ENCODE measurements around the gene TIGAR. TPM values are rescaled to one million over a fixed set of nuclear protein-coding genes. Genes with fewer than 3 reads are reported as not detected.
A peak's percentile ranks its signal among the peaks of the same experiment; 100 is the strongest.

Gene TIGAR, protein sequence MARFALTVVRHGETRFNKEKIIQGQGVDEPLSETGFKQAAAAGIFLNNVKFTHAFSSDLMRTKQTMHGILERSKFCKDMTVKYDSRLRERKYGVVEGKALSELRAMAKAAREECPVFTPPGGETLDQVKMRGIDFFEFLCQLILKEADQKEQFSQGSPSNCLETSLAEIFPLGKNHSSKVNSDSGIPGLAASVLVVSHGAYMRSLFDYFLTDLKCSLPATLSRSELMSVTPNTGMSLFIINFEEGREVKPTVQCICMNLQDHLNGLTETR
- total RNA-seq (2014; rRNA removed; shearing (Covaris generic)) (6.7 and 9.3 TPM in 2 replicates), polyA plus RNA-seq (2016; fragmentation: Nextera tagmentation; extraction: Ambion mirVana) (23.6 and 24.6 TPM in 2 replicates)

DNA sequence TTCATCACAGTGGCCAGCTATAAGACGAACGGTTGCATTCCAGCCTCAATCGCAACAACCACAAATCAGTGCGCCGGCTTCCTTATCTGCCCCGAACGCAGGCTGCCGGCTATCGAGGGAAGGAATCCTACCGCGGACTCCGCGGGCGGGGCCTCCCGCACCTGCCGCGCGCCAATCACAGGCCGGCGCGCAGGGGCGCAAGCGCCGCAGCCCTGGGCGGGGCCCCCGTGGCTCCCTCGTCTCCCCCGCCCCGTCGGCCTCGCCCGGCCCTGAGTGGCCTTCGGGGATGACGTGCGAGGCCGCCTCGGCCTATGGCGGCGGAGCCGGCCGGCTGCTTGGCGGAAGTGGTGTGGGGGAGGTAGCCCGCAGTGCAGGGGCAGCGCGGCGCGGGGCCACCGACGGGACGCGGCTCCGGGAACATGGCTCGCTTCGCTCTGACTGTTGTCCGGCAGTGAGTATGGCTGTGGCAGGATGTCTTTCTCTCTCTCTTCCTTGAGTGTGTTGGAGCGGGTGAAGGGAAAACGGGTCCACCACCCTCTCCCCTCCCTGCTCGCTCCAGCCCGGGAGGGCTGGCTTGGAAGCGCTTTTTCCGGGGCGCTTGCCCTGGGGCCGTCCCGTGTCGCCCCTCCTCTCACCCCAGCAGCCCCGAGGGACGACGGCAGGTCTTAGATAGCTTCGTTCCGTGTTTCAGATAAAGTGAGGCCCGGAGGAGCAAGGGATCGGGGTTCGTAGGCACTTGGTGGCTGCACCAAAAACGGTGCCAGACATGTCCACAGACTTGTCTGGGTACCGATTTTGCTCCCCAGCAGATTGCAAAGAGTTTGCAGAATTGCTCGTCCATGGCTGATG, at the start of gene TIGAR:
Gene TIGAR, plus strand, starts transcription at position 361 of the 849 bp plus-strand sequence. Its CDS starts 59 bp downstream, at position 420.
- Histone ChIP-seq H3K9me2 (ENCODE audit: insufficient read depth) (no peaks in the 10 kb centered on the region), H3K9ac (peak within 1 kb of the TSS; percentile 85), H3F3A (ENCODE audit: insufficient read depth) (0 out of 2 replicates have a peak, but pooled peaks cover 3% of the 10 kb centered on the region), H3K4me3 (peak within 1 kb of the TSS; percentile 89), H3K27ac (peak within 1 kb of the TSS; percentile 68), H4K20me1 (ENCODE audit: insufficient read depth) (no peaks in the 10 kb centered on the region), H3K27me3 (replicated peaks; ENCODE audit: insufficient read depth) (no peaks in the 10 kb centered on the region), H3K4me1 (ENCODE audit: insufficient read depth) (peaks cover 11% of the 10 kb centered on the region), H3K4me2 (ENCODE audit: unreplicated experiment) (peak within 1 kb of the TSS; percentile 79), H3K36me3 (ENCODE audit: low read depth) (no peaks in the 10 kb centered on the region), H3K9me3 (ENCODE audit: low read depth) (no peaks in the 10 kb centered on the region), H2AFZ (peak within 1 kb of the TSS; percentile 96), H3K79me2 (ENCODE audit: insufficient read depth) (peaks cover 46% of the 10 kb centered on the region)
- WGBS, 2 experiments (ENCODE audit: low coverage in 1 of 2, low lambda C conversion rate in 2 of 2, missing lambda C conversion rate in 2 of 2) = 1% methylated on average over 72 to 73 of the region's 76 CpGs
- in situ Hi-C loops (cut with MboI) = no loop called here
- peak; percentile 99 for DNase-seq
- TF ChIP-seq EZH2phosphoT487 (IDR thresholded peaks at IDR 0.05; ENCODE audit: insufficient read depth, low read depth) = no peak
- no peak for TF ChIP-seq EZH2 (IDR thresholded peaks at IDR 0.05; ENCODE audit: insufficient read depth, poor library complexity, severe bottlenecking)

- H3K36me3 ChIP-seq (ENCODE audit: low read depth) = no peaks in the 10 kb centered on the region
- peak; percentile 39 for DNase-seq
- in situ Hi-C loops (cut with MboI) = loop anchor here (10.0 kb wide), 1 partner anchor 377 kb away; no protein-coding TSS in a partner anchor
- H3K4me2 ChIP-seq (ENCODE audit: unreplicated experiment) = peak overlapping the region; percentile 41
- no peaks in the 10 kb centered on the region for H4K20me1 ChIP-seq (ENCODE audit: insufficient read depth)
- no peaks in the 10 kb centered on the region for H3F3A ChIP-seq (ENCODE audit: insufficient read depth)
- no peaks in the 10 kb centered on the region for H3K9me2 ChIP-seq (ENCODE audit: insufficient read depth)
- no peak overlapping the region for H3K27ac ChIP-seq
- peak; percentile 42 for TF ChIP-seq EZH2phosphoT487 (IDR thresholded peaks at IDR 0.05; ENCODE audit: insufficient read depth, low read depth)
- TF ChIP-seq EZH2 (IDR thresholded peaks at IDR 0.05; ENCODE audit: insufficient read depth, poor library complexity, severe bottlenecking) = peak; percentile 89
- H3K27me3 ChIP-seq (replicated peaks; ENCODE audit: insufficient read depth) = peaks cover 89% of the 10 kb centered on the region
- H3K79me2 ChIP-seq (ENCODE audit: insufficient read depth) = no peaks in the 10 kb centered on the region
- peak overlapping the region; percentile 12; the same call in 1 of the 2 replicates for H2AFZ ChIP-seq
- no peaks in the 10 kb centered on the region for H3K9me3 ChIP-seq (ENCODE audit: low read depth)
- WGBS, 2 experiments (ENCODE audit: low coverage in 1 of 2, low lambda C conversion rate in 2 of 2, missing lambda C conversion rate in 2 of 2) = 0 to 2% methylated on average over 17 to 43 of the region's 43 CpGs
- no peaks in the 10 kb centered on the region for H3K4me1 ChIP-seq (ENCODE audit: insufficient read depth)
- no peak overlapping the region for H3K9ac ChIP-seq
- peak overlapping the region; percentile 50 for H3K4me3 ChIP-seq
These were observed 49.1 kb upstream of the TIGAR start for GRCh38 chr12:4271717-4272423.

DNA sequence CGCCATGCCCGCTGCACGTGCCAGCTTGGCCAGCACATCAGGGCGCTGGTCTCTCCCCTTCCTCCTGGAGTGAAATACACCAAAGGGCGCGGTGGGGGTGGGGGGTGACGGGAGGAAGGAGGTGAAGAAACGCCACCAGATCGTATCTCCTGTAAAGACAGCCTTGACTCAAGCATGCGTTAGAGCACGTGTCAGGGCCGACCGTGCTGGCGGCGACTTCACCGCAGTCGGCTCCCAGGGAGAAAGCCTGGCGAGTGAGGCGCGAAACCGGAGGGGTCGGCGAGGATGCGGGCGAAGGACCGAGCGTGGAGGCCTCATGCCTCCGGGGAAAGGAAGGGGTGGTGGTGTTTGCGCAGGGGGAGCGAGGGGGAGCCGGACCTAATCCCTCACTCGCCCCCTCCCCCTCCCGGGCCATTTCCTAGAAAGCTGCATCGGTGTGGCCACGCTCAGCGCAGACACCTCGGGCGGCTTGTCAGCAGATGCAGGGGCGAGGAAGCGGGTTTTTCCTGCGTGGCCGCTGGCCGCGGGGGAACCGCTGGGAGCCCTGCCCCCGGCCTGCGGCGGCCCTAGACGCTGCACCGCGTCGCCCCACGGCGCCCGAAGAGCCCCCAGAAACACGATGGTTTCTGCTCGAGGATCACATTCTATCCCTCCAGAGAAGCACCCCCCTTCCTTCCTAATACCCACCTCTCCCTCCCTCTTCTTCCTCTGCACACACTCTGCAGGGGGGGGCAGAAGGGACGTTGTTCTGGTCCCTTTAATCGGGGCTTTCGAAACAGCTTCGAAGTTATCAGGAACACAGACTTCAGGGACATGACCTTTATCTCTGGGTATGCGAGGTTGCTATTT, 48.4 kb upstream of the TIGAR start:
- H3K9ac ChIP-seq = no peak overlapping the region
- H3K27me3 ChIP-seq (replicated peaks; ENCODE audit: insufficient read depth) = peaks cover 82% of the 10 kb centered on the region
- H4K20me1 ChIP-seq (ENCODE audit: insufficient read depth) = no peaks in the 10 kb centered on the region
- H3K9me3 ChIP-seq (ENCODE audit: low read depth) = no peaks in the 10 kb centered on the region
- no peaks in the 10 kb centered on the region for H3K79me2 ChIP-seq (ENCODE audit: insufficient read depth)
- peak; percentile 43 for DNase-seq
- H3K36me3 ChIP-seq (ENCODE audit: low read depth) = no peaks in the 10 kb centered on the region
- 0 out of 2 replicates have a peak, but pooled peaks have one; percentile 17 for TF ChIP-seq EZH2phosphoT487 (IDR thresholded peaks at IDR 0.05; ENCODE audit: insufficient read depth, low read depth)
- TF ChIP-seq EZH2 (IDR thresholded peaks at IDR 0.05; ENCODE audit: insufficient read depth, poor library complexity, severe bottlenecking) = no peak
- no peak overlapping the region for H2AFZ ChIP-seq
- no peaks in the 10 kb centered on the region for H3K9me2 ChIP-seq (ENCODE audit: insufficient read depth)
- H3F3A ChIP-seq (ENCODE audit: insufficient read depth) = no peaks in the 10 kb centered on the region
- H3K27ac ChIP-seq = no peak overlapping the region
- no peak overlapping the region for H3K4me2 ChIP-seq (ENCODE audit: unreplicated experiment)
- H3K4me1 ChIP-seq (ENCODE audit: insufficient read depth) = no peaks in the 10 kb centered on the region
- WGBS, 2 experiments (ENCODE audit: low coverage in 1 of 2, low lambda C conversion rate in 2 of 2, missing lambda C conversion rate in 2 of 2) = 2 to 3% methylated on average over 39 to 56 of the region's 62 CpGs
- H3K4me3 ChIP-seq = no peak overlapping the region
- in situ Hi-C loops (cut with MboI) = loop anchor here (10.0 kb wide), 1 partner anchor 378 kb away; no protein-coding TSS in a partner anchor
